OCI-LY1 (cell line): Measurements from ENCODE around the gene PTX4.

Source experiments
- CTCF ChIP-seq: fragments of 200-600 bp; sonication (generic), shearing (Covaris generic); IDR thresholded peaks from 2 replicates; pipeline ENCODE4 v1.5.1; 2017; ENCODE audit warnings: mild to moderate bottlenecking, antibody characterized with exemption, low read length, moderate library complexity, mixed read lengths
- EZH2 ChIP-seq: fragments of 200-600 bp; sonication (generic), shearing (Covaris generic); IDR thresholded peaks from 2 replicates; pipeline ENCODE4 v1.8.0; 2017; ENCODE audit warnings: borderline replicate concordance, mixed run types, mild to moderate bottlenecking, antibody characterized with exemption, low read length, moderate library complexity, mixed read lengths

DNA sequence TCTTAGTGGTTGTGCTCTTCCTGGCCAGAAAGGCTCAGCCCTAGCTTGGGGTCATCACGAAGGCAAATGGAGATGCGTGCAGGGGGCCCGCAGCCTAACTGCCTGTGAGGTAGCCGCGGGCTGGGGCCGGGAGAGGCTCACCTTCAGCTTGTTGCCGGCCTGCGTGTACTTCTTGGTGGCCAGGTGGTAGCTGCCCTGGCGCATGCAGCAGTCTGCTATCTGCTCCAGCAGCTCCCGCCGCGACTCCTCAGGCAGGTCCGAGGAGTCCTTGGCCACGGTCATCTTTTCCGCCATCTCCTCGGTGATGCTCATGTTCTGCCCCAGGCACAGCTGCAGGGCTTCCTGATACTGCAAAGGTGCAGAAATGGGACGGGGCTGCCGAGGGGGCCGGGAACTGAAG lies 31.7 kb upstream of the PTX4 start:
- no peak for TF ChIP-seq CTCF
- TF ChIP-seq EZH2 = no peak
